HepG2 (cell line): ENCODE measurements around the gene PLEKHB2. TPM values are rescaled to one million over a fixed set of nuclear protein-coding genes. Genes with fewer than 3 reads are reported as not detected.

Experiments
- BRD4 ChIP-seq: sonication (generic); formaldehyde crosslinking; IDR thresholded peaks from 2 replicates; pipeline ENCODE4 v1.4.0; 2020; ENCODE audit warnings: missing genetic modification reagents
- CBX1 ChIP-seq: IDR thresholded peaks from one replicate; pipeline ENCODE4 v1.6.1; 2016; ENCODE audit warnings: antibody characterized with exemption, low read depth
- FOXJ3 ChIP-seq: sonication (generic); formaldehyde crosslinking; IDR thresholded peaks from 2 replicates; pipeline ENCODE4 v1.4.0; 2020; ENCODE audit warnings: missing genetic modification reagents, mild to moderate bottlenecking, borderline replicate concordance
- MAFG ChIP-seq: sonication (generic); formaldehyde crosslinking; IDR thresholded peaks from 2 replicates; pipeline ENCODE4 v1.5.1; 2020; ENCODE audit warnings: mild to moderate bottlenecking, missing genetic modification reagents
- MYC ChIP-seq: sonication (generic); formaldehyde crosslinking; IDR thresholded peaks from 2 replicates; pipeline ENCODE4 v1.9.0; 2021; ENCODE audit warnings: missing genetic modification reagents, borderline replicate concordance
- POLR2G ChIP-seq: fragments of 200-400 bp; formaldehyde crosslinking; IDR thresholded peaks from 2 replicates; pipeline ENCODE4 v1.6.1; 2018; ENCODE audit warnings: mild to moderate bottlenecking, low read depth, low read length, moderate library complexity
- RFX1 ChIP-seq: fragments of 450-650 bp; IDR thresholded peaks from 2 replicates; pipeline ENCODE4 v1.6.1; 2017
- RFXANK ChIP-seq: IDR thresholded peaks from 2 replicates; pipeline ENCODE4 v1.6.1; 2016
- ZBTB8A ChIP-seq: sonication (generic); formaldehyde crosslinking; IDR thresholded peaks from 2 replicates; pipeline ENCODE4 v1.4.0; 2020; ENCODE audit warnings: mild to moderate bottlenecking, low read depth, missing genetic modification reagents, borderline replicate concordance
- ZFX ChIP-seq: sonication (generic); formaldehyde crosslinking; IDR thresholded peaks from 2 replicates; pipeline ENCODE4 v1.4.0; 2020; ENCODE audit warnings: mild to moderate bottlenecking, low read depth, missing genetic modification reagents, moderate library complexity
- ZNF136 ChIP-seq: sonication (generic); formaldehyde crosslinking; IDR thresholded peaks from 2 replicates; pipeline ENCODE4 v1.8.1; 2022; ENCODE audit warnings: low read depth, mild to moderate bottlenecking, moderate library complexity, missing genetic modification reagents
- ZNF264 ChIP-seq: sonication (generic); formaldehyde crosslinking; IDR thresholded peaks from 2 replicates; pipeline ENCODE4 v1.4.0; 2020; ENCODE audit warnings: missing genetic modification reagents
- ZNF460 ChIP-seq: sonication (generic); formaldehyde crosslinking; IDR thresholded peaks from 2 replicates; pipeline ENCODE4 v1.5.1; 2020; ENCODE audit warnings: missing genetic modification reagents, mild to moderate bottlenecking, borderline replicate concordance
- polyA plus RNA-seq, 8 experiments: library from polyadenylated mRNA; depleted of rRNA in 3 of 8; stranded (reverse) in 7 of 8; unstranded in 1 of 8; fragments of >200 nt; fragmentation: Illumina TruSeq in 4 of 8; extraction: Trizol in 4 of 8; gene quantifications; 2 replicates each; pipeline versions ENCODE4 v1.2.1 to v1.2.3, GENCODE V29; 2011 to 2016; ENCODE audit warnings: low read depth in 4 of 8, missing spikeins in 1 of 8, mixed read lengths in 1 of 8; ENCODE audit not compliant: insufficient read depth in 1 of 8
- total RNA-seq, 5 experiments: library from RNA; depleted of rRNA; stranded (reverse); fragments of >200 nt; fragmentation: Illumina TruSeq; extraction: Trizol; gene quantifications; 2 replicates each; pipeline ENCODE4 v1.2.3, GENCODE V29; 2016; ENCODE audit warnings: low read depth in 1 of 5
- TF ChIP-seq, protein P1 (sequence below): IDR thresholded peaks from 2 replicates; pipeline ENCODE4 v1.6.1; 2012; ENCODE audit warnings: inconsistent platforms
- TF ChIP-seq, protein P2 (sequence below): fragments of 450-650 bp; IDR thresholded peaks from 2 replicates; pipeline ENCODE4 v1.6.1; 2017
- TF ChIP-seq, protein P3 (sequence below): sonication (generic); formaldehyde crosslinking; IDR thresholded peaks from 2 replicates; pipeline ENCODE4 v1.5.1; 2020; ENCODE audit warnings: missing genetic modification reagents, mild to moderate bottlenecking, borderline replicate concordance
- TF ChIP-seq, protein P4 (sequence below): sonication (generic); formaldehyde crosslinking; IDR thresholded peaks from 2 replicates; pipeline ENCODE4 v1.4.0; 2020; ENCODE audit warnings: missing genetic modification reagents, borderline replicate concordance

The PLEKHB2 gene
- total and polyA plus RNA-seq, 2 of the 13 experiments (the other 11 are each of a cell fraction or from before 2014, with no cell fraction given), result 73.0 to 78.9 TPM

DNA sequence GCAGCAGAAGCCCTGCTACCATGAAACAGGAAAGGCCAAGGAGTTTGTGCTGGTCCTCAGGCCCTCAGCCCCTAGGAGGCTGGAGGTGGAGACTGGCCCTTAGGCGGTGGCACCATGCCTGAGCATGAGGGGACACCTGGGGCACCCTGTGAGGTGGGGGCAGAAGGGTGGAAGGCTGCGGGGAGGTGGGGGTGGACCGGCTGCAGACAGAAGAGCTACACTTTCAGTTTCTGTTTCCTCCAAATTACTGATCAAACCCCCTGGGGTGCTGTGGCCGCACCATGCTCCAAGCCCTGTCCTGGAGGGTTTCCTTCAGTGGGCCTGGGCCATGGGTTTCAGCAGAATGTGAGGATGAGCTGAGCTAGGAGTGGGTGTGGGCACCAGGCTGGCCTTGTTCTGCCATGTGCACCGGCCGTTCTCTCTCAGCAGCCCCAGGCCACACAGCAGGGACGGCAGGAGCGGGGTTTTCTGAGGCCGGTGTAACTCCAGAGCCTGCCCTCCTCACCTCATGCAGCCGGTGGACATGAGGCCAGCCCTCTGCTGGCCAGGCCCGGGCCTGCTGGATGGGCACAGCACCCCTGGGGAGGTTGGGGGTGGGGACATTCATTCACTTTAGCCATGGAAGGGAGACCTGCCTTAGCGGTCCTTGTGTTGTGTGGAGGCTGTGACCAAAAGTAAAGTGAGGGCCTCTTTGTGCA, 51.5 kb downstream of the PLEKHB2 start (continued):
- TF ChIP-seq POLR2G, result no peak
- TF ChIP-seq, protein P1, sequence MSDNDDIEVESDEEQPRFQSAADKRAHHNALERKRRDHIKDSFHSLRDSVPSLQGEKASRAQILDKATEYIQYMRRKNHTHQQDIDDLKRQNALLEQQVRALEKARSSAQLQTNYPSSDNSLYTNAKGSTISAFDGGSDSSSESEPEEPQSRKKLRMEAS, result peak; percentile 70
- peak; percentile 66 for TF ChIP-seq ZFX (CRISPR knock-in tag)
- TF ChIP-seq CBX1, result no peak
- 0 out of 2 replicates have a peak, but pooled peaks have one; percentile 68 for TF ChIP-seq BRD4 (CRISPR knock-in tag)
- TF ChIP-seq ZNF460, result no peak
- no peak for TF ChIP-seq RFX1
- TF ChIP-seq, protein P2, sequence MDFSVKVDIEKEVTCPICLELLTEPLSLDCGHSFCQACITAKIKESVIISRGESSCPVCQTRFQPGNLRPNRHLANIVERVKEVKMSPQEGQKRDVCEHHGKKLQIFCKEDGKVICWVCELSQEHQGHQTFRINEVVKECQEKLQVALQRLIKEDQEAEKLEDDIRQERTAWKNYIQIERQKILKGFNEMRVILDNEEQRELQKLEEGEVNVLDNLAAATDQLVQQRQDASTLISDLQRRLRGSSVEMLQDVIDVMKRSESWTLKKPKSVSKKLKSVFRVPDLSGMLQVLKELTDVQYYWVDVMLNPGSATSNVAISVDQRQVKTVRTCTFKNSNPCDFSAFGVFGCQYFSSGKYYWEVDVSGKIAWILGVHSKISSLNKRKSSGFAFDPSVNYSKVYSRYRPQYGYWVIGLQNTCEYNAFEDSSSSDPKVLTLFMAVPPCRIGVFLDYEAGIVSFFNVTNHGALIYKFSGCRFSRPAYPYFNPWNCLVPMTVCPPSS, result no peak
- TF ChIP-seq MYC (CRISPR knock-in tag), result peak; percentile 52; the same call in 1 of the 2 replicates
- TF ChIP-seq, protein P3, sequence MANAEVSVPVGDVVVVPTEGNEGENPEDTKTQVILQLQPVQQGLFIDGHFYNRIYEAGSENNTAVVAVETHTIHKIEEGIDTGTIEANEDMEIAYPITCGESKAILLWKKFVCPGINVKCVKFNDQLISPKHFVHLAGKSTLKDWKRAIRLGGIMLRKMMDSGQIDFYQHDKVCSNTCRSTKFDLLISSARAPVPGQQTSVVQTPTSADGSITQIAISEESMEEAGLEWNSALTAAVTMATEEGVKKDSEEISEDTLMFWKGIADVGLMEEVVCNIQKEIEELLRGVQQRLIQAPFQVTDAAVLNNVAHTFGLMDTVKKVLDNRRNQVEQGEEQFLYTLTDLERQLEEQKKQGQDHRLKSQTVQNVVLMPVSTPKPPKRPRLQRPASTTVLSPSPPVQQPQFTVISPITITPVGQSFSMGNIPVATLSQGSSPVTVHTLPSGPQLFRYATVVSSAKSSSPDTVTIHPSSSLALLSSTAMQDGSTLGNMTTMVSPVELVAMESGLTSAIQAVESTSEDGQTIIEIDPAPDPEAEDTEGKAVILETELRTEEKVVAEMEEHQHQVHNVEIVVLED (CRISPR knock-in tag), result no peak
- TF ChIP-seq ZNF136 (CRISPR knock-in tag), result no peak
- no peak for TF ChIP-seq ZNF264
- TF ChIP-seq RFXANK (CRISPR knock-in tag), result no peak
- TF ChIP-seq, protein P4, sequence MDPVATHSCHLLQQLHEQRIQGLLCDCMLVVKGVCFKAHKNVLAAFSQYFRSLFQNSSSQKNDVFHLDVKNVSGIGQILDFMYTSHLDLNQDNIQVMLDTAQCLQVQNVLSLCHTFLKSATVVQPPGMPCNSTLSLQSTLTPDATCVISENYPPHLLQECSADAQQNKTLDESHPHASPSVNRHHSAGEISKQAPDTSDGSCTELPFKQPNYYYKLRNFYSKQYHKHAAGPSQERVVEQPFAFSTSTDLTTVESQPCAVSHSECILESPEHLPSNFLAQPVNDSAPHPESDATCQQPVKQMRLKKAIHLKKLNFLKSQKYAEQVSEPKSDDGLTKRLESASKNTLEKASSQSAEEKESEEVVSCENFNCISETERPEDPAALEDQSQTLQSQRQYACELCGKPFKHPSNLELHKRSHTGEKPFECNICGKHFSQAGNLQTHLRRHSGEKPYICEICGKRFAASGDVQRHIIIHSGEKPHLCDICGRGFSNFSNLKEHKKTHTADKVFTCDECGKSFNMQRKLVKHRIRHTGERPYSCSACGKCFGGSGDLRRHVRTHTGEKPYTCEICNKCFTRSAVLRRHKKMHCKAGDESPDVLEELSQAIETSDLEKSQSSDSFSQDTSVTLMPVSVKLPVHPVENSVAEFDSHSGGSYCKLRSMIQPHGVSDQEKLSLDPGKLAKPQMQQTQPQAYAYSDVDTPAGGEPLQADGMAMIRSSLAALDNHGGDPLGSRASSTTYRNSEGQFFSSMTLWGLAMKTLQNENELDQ (CRISPR knock-in tag), result no peak
- no peak for TF ChIP-seq FOXJ3 (CRISPR knock-in tag)
- TF ChIP-seq ZBTB8A (CRISPR knock-in tag), result no peak
- TF ChIP-seq MAFG (CRISPR knock-in tag), result no peak
